Activated B cell treated with CpG ODN at 0.5 μM for 24 hours (primary cell): Measurements from ENCODE around the gene LIMK2. TPM values are rescaled to one million over a fixed set of nuclear protein-coding genes. Genes with fewer than 3 reads are reported as not detected.
"Not testable (repeated sequence)": the region's sequence is repeated elsewhere in the genome, so short reads cannot be mapped to it uniquely, and the experiment has no call there.

Source experiments
- ATAC-seq: fragments of 200-7000 bp; cut with Tn5 transposase; one replicate; pipeline ENCODE4 v1.10.0; 2021; ENCODE audit warnings: low read depth, mild to moderate bottlenecking, moderate library complexity
- CTCF ChIA-PET: fragments of 350-600 bp; sonication (Branson Sonifier 250); formaldehyde crosslinking; loops from one replicate; lab custom pipeline; 2021; ENCODE audit warnings: antibody characterized with exemption; lab: Charles Lee
- POLR2A ChIA-PET: fragments of 350-600 bp; sonication (Branson Sonifier 250); formaldehyde crosslinking; loops from one replicate; lab custom pipeline; 2021; ENCODE audit warnings: antibody characterized with exemption; lab: Charles Lee
- DNase-seq: peaks from one replicate; pipeline ENCODE4 v3.0.0; 2022
- H3K27ac Mint-ChIP-seq: one replicate; pipeline ENCODE4 v1.8.0; 2020; ENCODE audit warnings: mixed read lengths
- H3K27me3 Mint-ChIP-seq: one replicate; pipeline ENCODE4 v1.8.0; 2021; ENCODE audit warnings: mixed read lengths
- H3K36me3 Mint-ChIP-seq: one replicate; pipeline ENCODE4 v1.8.0; 2021; ENCODE audit warnings: low read depth, mixed read lengths
- H3K4me1 Mint-ChIP-seq: one replicate; pipeline ENCODE4 v1.8.0; 2021; ENCODE audit warnings: mixed read lengths
- H3K4me3 Mint-ChIP-seq: one replicate; pipeline ENCODE4 v1.8.0; 2020; ENCODE audit warnings: mild to moderate bottlenecking, mixed read lengths
- H3K9me3 Mint-ChIP-seq: one replicate; pipeline ENCODE4 v1.8.0; 2020; ENCODE audit warnings: mixed read lengths
- intact Hi-C: fragments of 100-400 bp; cut with micrococcal nuclease; formaldehyde crosslinking; loops from one replicate; pipeline ENCODE4 v1.15.1; 2024
- total RNA-seq: library from RNA; stranded (reverse); gene quantifications from 2 replicates; pipeline ENCODE4 v1.2.3, GENCODE V29; 2022
- TF ChIP-seq, protein P1 (sequence below): fragments of 200-600 bp; IDR thresholded peaks from one replicate; pipeline ENCODE4 v1.8.0; 2022; ENCODE audit warnings: antibody characterized with exemption, mild to moderate bottlenecking

The LIMK2 gene
- total RNA-seq, 1 donor from 2014 or later, result 17.7 TPM

DNA sequence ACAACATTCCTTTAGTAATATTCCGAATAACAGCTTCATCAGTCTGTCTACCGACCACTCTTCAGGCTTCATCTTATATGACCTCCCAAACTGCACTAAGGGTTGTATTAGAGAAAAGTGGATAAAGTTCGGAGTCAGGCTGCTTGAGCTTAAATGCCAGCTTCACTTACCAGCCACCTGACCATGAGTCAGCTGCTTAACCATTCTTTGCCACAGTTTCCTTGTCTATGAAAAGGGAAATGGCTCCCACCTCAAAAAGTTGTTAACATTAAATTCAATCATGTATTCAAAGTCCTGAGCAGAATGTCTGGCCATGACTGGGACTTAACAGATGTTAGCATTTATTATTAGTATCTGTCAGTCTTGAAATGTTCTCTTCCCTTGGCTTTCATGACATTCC lies 20.9 kb downstream of the LIMK2 start:
- no peak for DNase-seq
- Mint-ChIP-seq H3K27me3 (no peaks in the 10 kb centered on the region), H3K4me1 (peaks cover 21% of the 10 kb centered on the region), H3K4me3 (no peak overlapping the region), H3K36me3 (peaks cover 11% of the 10 kb centered on the region), H3K27ac (no peak overlapping the region), H3K9me3 (no peaks in the 10 kb centered on the region)
- intact Hi-C loops, result loop anchor here (5.0 to 10.0 kb wide), 3 partner anchors 126 to 601 kb away; partner anchors contain the start of gene SELENOM
- CTCF ChIA-PET, result interaction anchor here (1.2 kb wide), 1 partner anchor 22 kb away, joined by 4 read pairs; no protein-coding TSS in a partner anchor
- TF ChIP-seq, protein P1, sequence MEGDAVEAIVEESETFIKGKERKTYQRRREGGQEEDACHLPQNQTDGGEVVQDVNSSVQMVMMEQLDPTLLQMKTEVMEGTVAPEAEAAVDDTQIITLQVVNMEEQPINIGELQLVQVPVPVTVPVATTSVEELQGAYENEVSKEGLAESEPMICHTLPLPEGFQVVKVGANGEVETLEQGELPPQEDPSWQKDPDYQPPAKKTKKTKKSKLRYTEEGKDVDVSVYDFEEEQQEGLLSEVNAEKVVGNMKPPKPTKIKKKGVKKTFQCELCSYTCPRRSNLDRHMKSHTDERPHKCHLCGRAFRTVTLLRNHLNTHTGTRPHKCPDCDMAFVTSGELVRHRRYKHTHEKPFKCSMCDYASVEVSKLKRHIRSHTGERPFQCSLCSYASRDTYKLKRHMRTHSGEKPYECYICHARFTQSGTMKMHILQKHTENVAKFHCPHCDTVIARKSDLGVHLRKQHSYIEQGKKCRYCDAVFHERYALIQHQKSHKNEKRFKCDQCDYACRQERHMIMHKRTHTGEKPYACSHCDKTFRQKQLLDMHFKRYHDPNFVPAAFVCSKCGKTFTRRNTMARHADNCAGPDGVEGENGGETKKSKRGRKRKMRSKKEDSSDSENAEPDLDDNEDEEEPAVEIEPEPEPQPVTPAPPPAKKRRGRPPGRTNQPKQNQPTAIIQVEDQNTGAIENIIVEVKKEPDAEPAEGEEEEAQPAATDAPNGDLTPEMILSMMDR, result no peak
- POLR2A ChIA-PET, result interaction anchor here (0.6 kb wide), 1 partner anchor 24 kb away, joined by 5 read pairs; no protein-coding TSS in a partner anchor
- no peak for ATAC-seq

DNA sequence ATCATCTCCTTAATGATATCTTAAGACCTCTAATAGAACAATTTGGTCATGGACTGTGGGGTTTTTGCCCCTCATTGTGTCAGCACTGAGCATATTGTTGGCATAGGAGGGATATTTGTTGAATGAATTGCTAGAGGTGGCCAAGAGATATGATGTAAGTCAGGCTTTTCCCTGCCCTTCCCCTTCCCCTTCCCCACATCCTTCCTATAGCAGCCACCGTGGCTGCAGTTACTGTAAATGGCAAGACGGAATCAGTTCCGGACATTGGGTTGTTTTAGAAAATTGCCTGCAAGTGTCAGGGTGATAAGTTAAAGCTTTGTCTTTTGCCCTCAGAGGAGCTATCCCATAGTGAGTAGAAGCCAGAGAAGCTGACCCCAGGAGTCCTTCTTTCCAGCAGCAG lies 23.0 kb downstream of the LIMK2 start:
- no peak for DNase-seq
- Mint-ChIP-seq H3K4me1 (peaks cover 14% of the 10 kb centered on the region), H3K36me3 (peaks cover 6% of the 10 kb centered on the region), H3K9me3 (no peaks in the 10 kb centered on the region), H3K27ac (no peak overlapping the region), H3K4me3 (no peak overlapping the region), H3K27me3 (no peaks in the 10 kb centered on the region)
- TF ChIP-seq, protein P1, result no peak
- no peak for ATAC-seq
- CTCF ChIA-PET, result no interaction called here
- POLR2A ChIA-PET, result no interaction called here
- intact Hi-C loops, result loop anchor here (10.0 kb wide), 1 partner anchor 470 kb away; no protein-coding TSS in a partner anchor

DNA sequence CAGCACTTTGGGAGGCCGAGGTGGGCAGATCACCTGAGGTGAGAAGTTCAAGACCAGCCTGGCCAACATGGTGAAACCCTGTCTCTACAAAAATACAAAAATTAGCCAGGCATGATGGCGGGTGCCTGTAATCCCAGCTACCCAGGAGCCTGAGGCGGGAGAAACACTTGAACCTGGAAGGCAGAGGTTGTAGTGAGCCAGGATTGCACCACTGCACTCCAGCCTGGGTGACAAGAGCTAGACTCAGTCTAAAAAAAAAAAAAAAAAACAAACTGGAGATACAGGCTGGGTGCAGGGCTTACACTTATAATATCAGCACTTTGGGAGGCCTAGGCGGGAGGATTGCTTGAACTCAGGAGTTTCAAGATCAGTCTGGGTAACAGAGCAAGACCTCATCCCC lies 23.9 kb downstream of the LIMK2 start:
- H3K36me3 Mint-ChIP-seq, H3K9me3 Mint-ChIP-seq, POLR2A ChIA-PET, H3K27me3 Mint-ChIP-seq, DNase-seq, H3K4me3 Mint-ChIP-seq, ATAC-seq, CTCF ChIA-PET, H3K4me1 Mint-ChIP-seq, H3K27ac Mint-ChIP-seq: not testable (repeated sequence)
- intact Hi-C loops, result loop anchor here (10.0 kb wide), 1 partner anchor 471 kb away; no protein-coding TSS in a partner anchor

DNA sequence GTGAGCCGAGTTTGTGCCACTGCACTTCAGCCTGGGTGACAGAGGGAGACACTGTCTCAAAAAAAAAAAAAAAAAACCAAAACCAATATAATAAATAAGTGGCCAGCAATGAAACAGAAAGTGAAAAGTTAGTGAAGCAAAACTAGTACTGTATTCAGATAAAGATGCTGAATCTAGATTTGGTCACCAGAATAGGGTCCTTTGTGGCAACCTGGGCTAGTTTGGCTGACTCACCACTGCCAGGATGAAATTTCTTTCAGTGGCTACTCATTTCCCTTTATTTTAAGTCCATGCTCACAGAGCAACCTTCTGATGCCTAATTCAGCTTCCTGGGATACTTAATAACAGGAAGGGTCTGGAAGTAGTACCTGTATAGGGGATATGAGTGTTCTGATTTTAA lies 26.0 kb downstream of the LIMK2 start:
- H3K27me3 Mint-ChIP-seq, result no peaks in the 10 kb centered on the region
- DNase-seq (no peak), ATAC-seq (no peak)
- ChIA-PET CTCF (no interaction called here), POLR2A (no interaction called here)
- intact Hi-C loops, result loop anchor here (10.0 kb wide), 1 partner anchor 473 kb away; no protein-coding TSS in a partner anchor
- H3K36me3 Mint-ChIP-seq, result peaks cover 15% of the 10 kb centered on the region
- no peak overlapping the region for H3K27ac Mint-ChIP-seq
- H3K4me1 Mint-ChIP-seq, result peaks cover 6% of the 10 kb centered on the region
- no peak overlapping the region for H3K4me3 Mint-ChIP-seq
- no peaks in the 10 kb centered on the region for H3K9me3 Mint-ChIP-seq
- TF ChIP-seq, protein P1, result no peak

DNA sequence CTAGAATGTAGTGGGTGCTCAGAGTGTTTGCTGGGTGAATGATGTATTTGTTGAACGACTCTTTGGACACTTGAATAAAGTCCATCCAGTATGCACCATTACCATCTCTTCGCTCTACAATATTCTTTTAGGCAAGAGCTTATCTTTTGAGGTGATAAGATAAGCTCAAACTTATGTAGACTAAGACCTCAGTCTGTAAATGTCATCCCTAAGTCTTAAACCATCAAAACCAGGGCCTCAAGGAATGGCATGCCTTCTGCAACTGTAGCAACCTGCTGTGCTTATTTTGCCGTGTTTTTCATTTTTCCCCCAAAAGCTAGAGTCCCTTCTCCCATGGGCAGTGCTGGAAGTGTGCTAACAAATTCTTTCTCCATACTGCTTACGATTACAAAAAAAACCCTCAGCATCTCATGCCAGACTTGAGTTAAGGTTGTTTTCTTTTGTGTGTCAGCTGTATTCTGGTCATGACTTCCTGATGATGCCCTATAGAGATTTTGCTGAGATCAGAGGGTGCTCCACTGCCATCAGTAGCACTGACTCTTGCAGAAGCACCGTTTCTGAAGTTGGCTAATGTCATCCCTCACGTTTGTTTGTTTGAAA lies 27.8 kb downstream of the LIMK2 start:
- ATAC-seq, result no peak
- ChIA-PET CTCF (interaction anchor here (0.6 kb wide), 1 partner anchor 320 kb away, joined by 3 read pairs; no protein-coding TSS in a partner anchor), POLR2A (no interaction called here)

More for the DNA sequence above, 27.8 kb downstream of the LIMK2 start:
- Mint-ChIP-seq H3K27ac (no peak overlapping the region), H3K36me3 (peaks cover 15% of the 10 kb centered on the region), H3K4me1 (peaks cover 6% of the 10 kb centered on the region), H3K27me3 (no peaks in the 10 kb centered on the region), H3K9me3 (no peaks in the 10 kb centered on the region), H3K4me3 (no peak overlapping the region)
- TF ChIP-seq, protein P1, result no peak
- no peak for DNase-seq
- intact Hi-C loops, result loop anchor here (10.0 kb wide), 1 partner anchor 475 kb away; no protein-coding TSS in a partner anchor
